ENCODE results near the gene CLTCL1.

- TF ChIP-seq, protein P1, sequence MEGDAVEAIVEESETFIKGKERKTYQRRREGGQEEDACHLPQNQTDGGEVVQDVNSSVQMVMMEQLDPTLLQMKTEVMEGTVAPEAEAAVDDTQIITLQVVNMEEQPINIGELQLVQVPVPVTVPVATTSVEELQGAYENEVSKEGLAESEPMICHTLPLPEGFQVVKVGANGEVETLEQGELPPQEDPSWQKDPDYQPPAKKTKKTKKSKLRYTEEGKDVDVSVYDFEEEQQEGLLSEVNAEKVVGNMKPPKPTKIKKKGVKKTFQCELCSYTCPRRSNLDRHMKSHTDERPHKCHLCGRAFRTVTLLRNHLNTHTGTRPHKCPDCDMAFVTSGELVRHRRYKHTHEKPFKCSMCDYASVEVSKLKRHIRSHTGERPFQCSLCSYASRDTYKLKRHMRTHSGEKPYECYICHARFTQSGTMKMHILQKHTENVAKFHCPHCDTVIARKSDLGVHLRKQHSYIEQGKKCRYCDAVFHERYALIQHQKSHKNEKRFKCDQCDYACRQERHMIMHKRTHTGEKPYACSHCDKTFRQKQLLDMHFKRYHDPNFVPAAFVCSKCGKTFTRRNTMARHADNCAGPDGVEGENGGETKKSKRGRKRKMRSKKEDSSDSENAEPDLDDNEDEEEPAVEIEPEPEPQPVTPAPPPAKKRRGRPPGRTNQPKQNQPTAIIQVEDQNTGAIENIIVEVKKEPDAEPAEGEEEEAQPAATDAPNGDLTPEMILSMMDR (IDR thresholded peaks at IDR 0.05): no peak
- TF ChIP-seq POLR2A (IDR thresholded peaks at IDR 0.05): no peak
Observed at GRCh38 chr22:19270873-19271272, 20.6 kb downstream of the CLTCL1 start.
